Hair follicular keratinocyte (primary cell): Measurements from ENCODE around the gene PTN. TPM values are rescaled to one million over a fixed set of nuclear protein-coding genes. Genes with fewer than 3 reads are reported as not detected.

Experiments
- total RNA-seq: library from RNA; depleted of rRNA; stranded (reverse); fragments of >200 nt; gene quantifications from 2 replicates; pipeline ENCODE4 v1.2.3, GENCODE V29; 2015

The PTN gene, protein sequence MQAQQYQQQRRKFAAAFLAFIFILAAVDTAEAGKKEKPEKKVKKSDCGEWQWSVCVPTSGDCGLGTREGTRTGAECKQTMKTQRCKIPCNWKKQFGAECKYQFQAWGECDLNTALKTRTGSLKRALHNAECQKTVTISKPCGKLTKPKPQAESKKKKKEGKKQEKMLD
- total RNA-seq = 0.23 TPM in 1 of 2 replicates, not detected in the other

DNA sequence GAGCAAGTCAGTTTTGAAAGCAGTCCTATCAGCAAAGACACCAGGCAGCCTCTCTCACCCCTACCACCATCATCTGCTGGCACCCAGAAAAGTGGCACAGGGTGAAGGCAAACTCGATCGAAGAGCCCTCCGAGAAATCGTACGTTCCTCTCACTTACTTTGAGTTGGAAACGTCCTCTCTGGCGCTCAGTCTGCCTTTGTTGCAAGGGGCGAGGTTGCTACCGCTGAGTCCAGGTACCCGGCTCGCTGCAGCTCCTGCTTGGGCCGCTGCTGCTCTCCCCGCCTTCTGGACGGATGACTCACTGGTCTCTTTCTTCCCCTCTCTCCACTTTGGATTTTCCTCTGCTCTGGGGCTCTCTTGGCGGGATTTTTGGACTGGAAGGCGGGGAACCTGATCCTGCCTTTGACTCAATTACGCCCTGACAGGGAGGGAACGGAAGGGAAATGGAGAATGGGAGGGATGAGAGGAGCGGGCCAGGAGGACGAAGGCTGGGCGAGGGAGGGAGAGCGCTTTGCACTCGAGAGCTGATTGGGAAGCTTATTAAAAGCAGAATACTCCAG, at the start of gene PTN:
Gene PTN (minus strand): TSS at position 453 of the 561 bp plus-strand sequence. CDS start 88,760 bp downstream, outside the sequence.

